OCI-LY7 (cell line): ENCODE data around the gene ZNF778. TPM values are rescaled to one million over a fixed set of nuclear protein-coding genes. Genes with fewer than 3 reads are reported as not detected.

ENCODE experiments used
- BruUV-seq: library from RNA; stranded (reverse); fragments of 400-500 nt; replicated peaks from 2 replicates; lab custom pipeline; 2021; lab: Mats Ljungman, UMichigan
- CTCF ChIA-PET: fragments of 300-600 bp; sonication (Branson Sonifier 250); formaldehyde crosslinking; loops from one replicate; lab custom pipeline; 2022; ENCODE audit warnings: antibody characterized with exemption; ENCODE audit not compliant: unreplicated experiment; lab: Charles Lee
- POLR2A ChIA-PET: fragments of 300-600 bp; sonication (Branson Sonifier 250); formaldehyde crosslinking; loops from one replicate; lab custom pipeline; 2022; ENCODE audit warnings: antibody characterized with exemption; lab: Charles Lee
- DNase-seq: peaks from one replicate; pipeline ENCODE4 v3.0.0-alpha.2; 2015; ENCODE audit warnings: low spot score
- H2AFZ ChIP-seq: fragments of 200-600 bp; sonication (generic), shearing (Covaris generic); 2 replicates; pipeline ENCODE4 v1.6.1; 2014; ENCODE audit warnings: mild to moderate bottlenecking, antibody characterized with exemption, low read length, moderate library complexity
- H3K27ac ChIP-seq: fragments of 200-600 bp; sonication (generic); 2 replicates; pipeline ENCODE4 v1.5.1; 2014; ENCODE audit warnings: mixed run types, low read depth, mild to moderate bottlenecking, moderate library complexity, low read length, inconsistent platforms; ENCODE audit not compliant: poor library complexity, severe bottlenecking
- H3K36me3 ChIP-seq: fragments of 200-600 bp; sonication (generic); 2 replicates; pipeline ENCODE4 v1.6.1; 2014; ENCODE audit warnings: mild to moderate bottlenecking, antibody characterized with exemption, low read length, moderate library complexity, mixed read lengths; ENCODE audit not compliant: insufficient read depth
- H3K4me1 ChIP-seq: fragments of 200-600 bp; sonication (generic); 2 replicates; pipeline ENCODE4 v1.5.1; 2014; ENCODE audit warnings: mild to moderate bottlenecking, low read length; ENCODE audit not compliant: insufficient read depth, poor library complexity, severe bottlenecking
- H3K4me2 ChIP-seq: fragments of 200-600 bp; sonication (generic); 2 replicates; pipeline ENCODE4 v1.6.1; 2014; ENCODE audit warnings: mild to moderate bottlenecking, low read length
- H3K4me3 ChIP-seq: fragments of 200-600 bp; sonication (generic); 2 replicates; pipeline ENCODE4 v1.5.1; 2014; ENCODE audit warnings: mild to moderate bottlenecking, low read depth, low read length; ENCODE audit not compliant: poor library complexity, severe bottlenecking
- H3K79me2 ChIP-seq: fragments of 200-600 bp; sonication (generic); 2 replicates; pipeline ENCODE4 v1.6.1; 2016; ENCODE audit warnings: low read depth, mild to moderate bottlenecking, low read length, moderate library complexity, mixed read lengths; ENCODE audit not compliant: insufficient read depth
- H3K9me2 ChIP-seq: fragments of 200-600 bp; sonication (generic); 2 replicates; pipeline ENCODE4 v1.6.1; 2016; ENCODE audit warnings: mild to moderate bottlenecking, low read length, mixed read lengths; ENCODE audit not compliant: insufficient read depth
- H3K9me3 ChIP-seq: fragments of 200-600 bp; sonication (generic); 2 replicates; pipeline ENCODE4 v1.6.1; 2014; ENCODE audit warnings: mild to moderate bottlenecking, mixed run types, low read length, mixed read lengths
- H4K20me1 ChIP-seq: fragments of 200-600 bp; sonication (generic); 2 replicates; pipeline ENCODE4 v1.6.1; 2014; ENCODE audit warnings: mild to moderate bottlenecking, antibody characterized with exemption, low read length, moderate library complexity, mixed read lengths; ENCODE audit not compliant: insufficient read depth
- EZH2phosphoT487 ChIP-seq: fragments of 200-600 bp; sonication (generic); IDR thresholded peaks from 2 replicates; pipeline ENCODE4 v1.6.1; 2018; ENCODE audit warnings: low read depth, borderline replicate concordance, mild to moderate bottlenecking, mixed run types, antibody characterized with exemption, low read length, moderate library complexity, mixed read lengths
- intact Hi-C: fragments of 100-400 bp; cut with micrococcal nuclease; formaldehyde crosslinking; loops from one replicate; pipeline ENCODE4 v1.10.0; 2022; ENCODE audit not compliant: unreplicated experiment
- total RNA-seq, 2 experiments: library from RNA; depleted of rRNA in 1 of 2; stranded (reverse); fragments of >200 nt in 1 of 2; shearing (Covaris generic) in 1 of 2; gene quantifications; 2 replicates each; pipeline ENCODE4 v1.2.3, GENCODE V29; 2014 to 2022
- TF ChIP-seq, protein P1 (sequence below): fragments of 200-600 bp; sonication (generic); conservative IDR thresholded peaks from 2 replicates; pipeline ENCODE4 v1.5.1; 2014; ENCODE audit warnings: mild to moderate bottlenecking, antibody characterized with exemption, low read length, moderate library complexity, mixed read lengths

ZNF778 gene
- total RNA-seq, 2 experiments from 2014 or later, result 9.4 to 9.9 TPM

DNA sequence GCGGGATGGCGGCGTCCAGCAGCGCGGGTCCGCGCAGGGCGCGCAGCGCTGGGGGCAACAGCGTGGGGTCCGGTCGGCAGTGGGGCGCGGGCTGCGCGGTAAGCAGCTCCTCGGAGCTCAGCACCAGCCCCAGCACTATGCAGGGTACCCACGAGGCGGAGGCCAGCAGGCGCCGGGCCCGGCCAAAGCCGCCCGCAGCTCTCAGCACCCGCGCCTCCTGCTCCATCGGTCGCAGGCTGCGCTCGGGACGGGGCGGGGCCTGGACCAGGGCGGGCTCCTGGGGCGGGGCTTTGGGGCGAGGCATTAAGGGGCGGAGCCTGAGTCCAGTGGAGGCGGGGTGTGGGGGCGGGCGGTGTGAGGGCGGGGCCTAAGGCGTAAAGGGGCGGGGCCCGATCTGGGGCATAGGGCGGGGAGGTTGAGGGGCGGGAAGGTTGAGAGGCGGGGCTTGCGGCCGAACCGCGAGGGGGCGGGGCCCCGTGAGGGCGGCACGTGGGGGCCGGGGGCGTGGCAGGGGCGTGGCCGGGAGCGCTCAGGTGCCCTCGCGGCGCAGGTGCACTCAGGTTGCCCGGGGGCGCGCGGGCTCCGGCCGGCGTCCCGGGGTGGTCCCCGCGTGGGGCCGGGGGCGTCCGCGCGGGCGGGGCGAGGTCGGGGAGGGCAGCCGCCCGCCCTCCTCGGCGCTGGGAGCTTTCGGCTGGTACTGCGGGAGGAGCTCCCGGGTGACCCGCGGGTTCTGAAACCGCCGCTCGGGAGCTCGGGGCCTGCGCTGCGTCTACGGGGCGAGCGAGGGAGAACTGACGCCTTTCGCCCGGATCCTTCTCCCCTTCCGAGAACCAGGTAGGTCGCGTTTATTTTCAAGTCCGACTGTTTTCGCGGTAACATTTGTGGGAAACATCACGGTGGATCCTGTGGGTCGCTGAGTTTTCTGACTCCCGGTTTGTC, 15.8 kb upstream of the ZNF778 start:
- Histone ChIP-seq H3K27ac (no peak overlapping the region), H3K79me2 (no peaks in the 10 kb centered on the region), H4K20me1 (no peaks in the 10 kb centered on the region), H3K4me2 (no peak overlapping the region), H3K36me3 (no peaks in the 10 kb centered on the region), H3K4me3 (no peak overlapping the region), H3K4me1 (no peaks in the 10 kb centered on the region), H3K9me3 (no peaks in the 10 kb centered on the region), H2AFZ (no peak overlapping the region), H3K9me2 (no peaks in the 10 kb centered on the region)
- DNase-seq, result peak; percentile 71
- TF ChIP-seq EZH2phosphoT487, result no peak
- TF ChIP-seq, protein P1, sequence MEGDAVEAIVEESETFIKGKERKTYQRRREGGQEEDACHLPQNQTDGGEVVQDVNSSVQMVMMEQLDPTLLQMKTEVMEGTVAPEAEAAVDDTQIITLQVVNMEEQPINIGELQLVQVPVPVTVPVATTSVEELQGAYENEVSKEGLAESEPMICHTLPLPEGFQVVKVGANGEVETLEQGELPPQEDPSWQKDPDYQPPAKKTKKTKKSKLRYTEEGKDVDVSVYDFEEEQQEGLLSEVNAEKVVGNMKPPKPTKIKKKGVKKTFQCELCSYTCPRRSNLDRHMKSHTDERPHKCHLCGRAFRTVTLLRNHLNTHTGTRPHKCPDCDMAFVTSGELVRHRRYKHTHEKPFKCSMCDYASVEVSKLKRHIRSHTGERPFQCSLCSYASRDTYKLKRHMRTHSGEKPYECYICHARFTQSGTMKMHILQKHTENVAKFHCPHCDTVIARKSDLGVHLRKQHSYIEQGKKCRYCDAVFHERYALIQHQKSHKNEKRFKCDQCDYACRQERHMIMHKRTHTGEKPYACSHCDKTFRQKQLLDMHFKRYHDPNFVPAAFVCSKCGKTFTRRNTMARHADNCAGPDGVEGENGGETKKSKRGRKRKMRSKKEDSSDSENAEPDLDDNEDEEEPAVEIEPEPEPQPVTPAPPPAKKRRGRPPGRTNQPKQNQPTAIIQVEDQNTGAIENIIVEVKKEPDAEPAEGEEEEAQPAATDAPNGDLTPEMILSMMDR, result no peak
- CTCF ChIA-PET, result no interaction called here
- POLR2A ChIA-PET, result no interaction called here
- intact Hi-C loops, result no loop called here
- BruUV-seq, result no TSS peak

DNA sequence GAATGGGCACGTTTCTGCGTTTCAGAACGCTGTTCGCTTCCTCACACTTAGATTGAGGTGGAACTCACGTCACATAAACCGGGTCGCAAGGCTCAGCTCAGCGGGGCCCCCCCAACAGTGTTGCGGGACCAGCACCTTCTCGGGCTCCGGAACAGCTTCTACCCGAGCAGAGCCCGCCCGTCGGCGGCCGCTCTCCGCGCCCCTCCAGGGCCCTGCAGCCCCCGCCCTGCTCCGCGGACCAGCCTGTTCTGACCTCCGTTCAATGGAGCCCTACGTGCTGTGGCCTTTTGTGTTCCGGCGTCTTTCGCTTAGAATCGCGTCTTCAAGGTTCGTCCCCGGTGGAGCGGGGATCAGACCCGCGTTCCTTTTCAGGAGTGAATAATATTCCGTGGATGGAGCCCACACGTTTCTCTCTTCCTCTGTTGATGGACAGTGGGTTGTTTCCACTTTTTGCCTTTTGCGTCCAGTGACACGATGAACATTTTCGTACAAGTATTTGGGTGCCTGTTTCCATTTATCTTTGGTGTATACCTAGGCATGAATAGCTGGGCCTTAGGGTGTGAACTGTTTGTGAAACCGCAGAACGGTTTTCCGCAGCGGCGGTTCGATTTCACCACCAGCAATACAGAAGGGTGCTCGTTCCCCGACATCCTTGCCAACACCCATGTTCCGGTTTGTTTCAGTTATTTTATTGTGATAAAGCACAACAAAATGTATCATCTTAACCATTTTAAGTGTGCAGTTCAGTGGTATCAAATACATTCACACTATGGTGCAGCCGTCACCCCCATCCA, 14.9 kb upstream of the ZNF778 start:
- CTCF ChIA-PET, result no interaction called here
- H3K79me2 ChIP-seq, result no peaks in the 10 kb centered on the region
- intact Hi-C loops, result no loop called here
- no peaks in the 10 kb centered on the region for H3K36me3 ChIP-seq
- DNase-seq, result no peak
- no TSS peak for BruUV-seq
- no peaks in the 10 kb centered on the region for H3K4me1 ChIP-seq
- H3K4me2 ChIP-seq, result no peak overlapping the region
- H3K9me3 ChIP-seq, result no peaks in the 10 kb centered on the region
- H2AFZ ChIP-seq, result no peak overlapping the region
- no peaks in the 10 kb centered on the region for H3K9me2 ChIP-seq
- no peaks in the 10 kb centered on the region for H4K20me1 ChIP-seq
- POLR2A ChIA-PET, result interaction anchor here (0.6 kb wide), 1 partner anchor 38 kb away, joined by 4 read pairs; no protein-coding TSS in a partner anchor
- no peak overlapping the region for H3K27ac ChIP-seq
- H3K4me3 ChIP-seq, result no peak overlapping the region
- no peak for TF ChIP-seq EZH2phosphoT487
- TF ChIP-seq, protein P1, result no peak
